SK-N-SH (cell line): ENCODE data around the gene TNFRSF18. TPM values are rescaled to one million over a fixed set of nuclear protein-coding genes. Genes with fewer than 3 reads are reported as not detected.

Experiments used
- CTCF ChIA-PET: fragments of 300-600, 350-600 bp; formaldehyde crosslinking; extraction: SDS; loops from one replicate; lab custom pipeline; 2021; lab: Yijun Ruan, JAX
- POLR2A ChIA-PET: fragments of 350-600 bp; sonication (Branson Sonifier 250); formaldehyde crosslinking; extraction: SDS; loops from one replicate; lab custom pipeline; 2020; ENCODE audit warnings: antibody characterized with exemption, inconsistent platforms; lab: Yijun Ruan, JAX
- DNase-seq: peaks from one replicate; pipeline ENCODE4 v3.0.0; 2012
- H2AFZ ChIP-seq: fragments of 200-600 bp; sonication (generic); 2 replicates; pipeline ENCODE4 v1.8.1; 2016; ENCODE audit warnings: antibody characterized with exemption, mild to moderate bottlenecking, low read depth
- H3F3A ChIP-seq: fragments of 200-600 bp; sonication (generic); replicated peaks from 2 replicates; pipeline ENCODE3; 2016; ENCODE audit warnings: antibody characterized with exemption, mild to moderate bottlenecking; ENCODE audit not compliant: insufficient read depth
- H3K27ac ChIP-seq, 2 experiments: fragments of 200-500 bp in 1 of 2; fragments of 200-600 bp in 1 of 2; sonication (Bioruptor generic) in 1 of 2; sonication (generic), shearing (Covaris generic) in 1 of 2; 2 replicates each; pipeline versions ENCODE4 v1.5.1 to v1.6.1; 2014 to 2016; ENCODE audit warnings: low read depth in 2 of 2, inconsistent platforms in 1 of 2, low read length in 1 of 2, mild to moderate bottlenecking in 1 of 2, mixed read lengths in 1 of 2
- H3K27me3 ChIP-seq: fragments of 200-600 bp; sonication (generic), shearing (Covaris generic); 2 replicates; pipeline ENCODE4 v1.6.1; 2016; ENCODE audit warnings: mixed run types; ENCODE audit not compliant: insufficient read depth
- H3K36me3 ChIP-seq, 2 experiments: fragments of 200-500 bp in 1 of 2; fragments of 200-600 bp in 1 of 2; sonication (Bioruptor generic) in 1 of 2; sonication (generic) in 1 of 2; replicated peaks in 1 of 2; 2 replicates each; pipeline versions ENCODE3 to v1.5.1; 2014 to 2016; ENCODE audit warnings: low read length in 1 of 2, mild to moderate bottlenecking in 1 of 2; ENCODE audit not compliant: insufficient read depth in 2 of 2, control insufficient read depth in 1 of 2
- H3K4me1 ChIP-seq, 2 experiments: fragments of 200-500 bp in 1 of 2; fragments of 200-600 bp in 1 of 2; sonication (Bioruptor generic) in 1 of 2; sonication (generic), shearing (Covaris generic) in 1 of 2; 2 replicates each; pipeline versions ENCODE4 v1.5.1 to v1.6.1; 2014 to 2016; ENCODE audit warnings: low read depth in 1 of 2, low read length in 1 of 2, mixed run types in 1 of 2; ENCODE audit not compliant: insufficient read depth in 2 of 2, control insufficient read depth in 1 of 2
- H3K4me2 ChIP-seq: fragments of 200-600 bp; sonication (generic), shearing (Covaris generic); 2 replicates; pipeline ENCODE4 v1.6.1; 2017; ENCODE audit warnings: mixed run types
- H3K4me3 ChIP-seq, 2 experiments: fragments of 200-500 bp in 1 of 2; fragments of 200-600 bp in 1 of 2; sonication (Bioruptor generic) in 1 of 2; sonication (generic), shearing (Covaris generic) in 1 of 2; 2 replicates each; pipeline versions ENCODE4 v1.5.1 to v1.8.1; 2014 to 2016; ENCODE audit warnings: low read depth in 2 of 2, inconsistent platforms in 1 of 2, low read length in 1 of 2, mild to moderate bottlenecking in 1 of 2, mixed read lengths in 1 of 2, moderate library complexity in 1 of 2
- H3K79me2 ChIP-seq: fragments of 200-600 bp; sonication (generic); 2 replicates; pipeline ENCODE4 v1.8.1; 2017; ENCODE audit warnings: mild to moderate bottlenecking; ENCODE audit not compliant: insufficient read depth
- H3K9ac ChIP-seq: fragments of 200-600 bp; sonication (generic); 2 replicates; pipeline ENCODE4 v1.6.1; 2017; ENCODE audit warnings: mixed run types
- H3K9me2 ChIP-seq: fragments of 200-600 bp; sonication (generic); 2 replicates; pipeline ENCODE4 v1.6.1; 2017; ENCODE audit warnings: mixed run types
- H3K9me3 ChIP-seq: fragments of 200-600 bp; sonication (generic); 2 replicates; pipeline ENCODE4 v1.6.1; 2017; ENCODE audit warnings: mixed run types, mild to moderate bottlenecking, moderate library complexity
- H4K20me1 ChIP-seq: fragments of 200-600 bp; sonication (generic); 2 replicates; pipeline ENCODE4 v1.6.1; 2017; ENCODE audit warnings: mild to moderate bottlenecking, mixed run types; ENCODE audit not compliant: insufficient read depth
- CHD2 ChIP-seq: fragments of 150-350 bp; IDR thresholded peaks from 2 replicates; pipeline ENCODE4 v1.6.1; 2018; ENCODE audit warnings: low read length; ENCODE audit not compliant: partially characterized antibody
- FOSL2 ChIP-seq: IDR thresholded peaks from 2 replicates; pipeline ENCODE4 v1.4.0; 2012; ENCODE audit warnings: low read depth, mild to moderate bottlenecking, moderate library complexity, borderline replicate concordance
- GABPA ChIP-seq: IDR thresholded peaks from 2 replicates; pipeline ENCODE4 v1.4.0; 2012; ENCODE audit warnings: low read depth, mild to moderate bottlenecking
- MEF2A ChIP-seq: IDR thresholded peaks from 2 replicates; pipeline ENCODE4 v1.4.0; 2012; ENCODE audit warnings: low read depth, borderline replicate concordance
- MXI1 ChIP-seq: IDR thresholded peaks from 2 replicates; pipeline ENCODE4 v1.6.1; 2012; ENCODE audit warnings: mild to moderate bottlenecking, low read depth, low read length, improper control_type of control experiment
- NFIC ChIP-seq: IDR thresholded peaks from 2 replicates; pipeline ENCODE4 v1.4.0; 2012; ENCODE audit warnings: borderline replicate concordance
- POLR2AphosphoS5 ChIP-seq: IDR thresholded peaks from 2 replicates; pipeline ENCODE4 v1.6.1; 2012; ENCODE audit warnings: low read depth, low read length
- RAD21 ChIP-seq: IDR thresholded peaks from 2 replicates; pipeline ENCODE4 v1.6.1; 2012; ENCODE audit warnings: mild to moderate bottlenecking, low read length
- RCOR1 ChIP-seq: fragments of 150-350 bp; IDR thresholded peaks from 2 replicates; pipeline ENCODE4 v1.6.1; 2017; ENCODE audit warnings: antibody characterized with exemption, low read length
- RFX5 ChIP-seq: IDR thresholded peaks from 2 replicates; pipeline ENCODE4 v1.6.1; 2012; ENCODE audit warnings: mild to moderate bottlenecking, improper control_type of control experiment, low read length
- RXRA ChIP-seq: IDR thresholded peaks from 2 replicates; pipeline ENCODE4 v1.4.0; 2012; ENCODE audit warnings: low read depth, mild to moderate bottlenecking, borderline replicate concordance
- SIN3A ChIP-seq: IDR thresholded peaks from 2 replicates; pipeline ENCODE4 v1.6.1; 2012; ENCODE audit warnings: low read depth, mild to moderate bottlenecking, low read length, moderate library complexity, borderline replicate concordance
- SMC3 ChIP-seq: IDR thresholded peaks from 2 replicates; pipeline ENCODE4 v1.6.1; 2012; ENCODE audit warnings: low read depth, low read length, improper control_type of control experiment
- TCF12 ChIP-seq: IDR thresholded peaks from 2 replicates; pipeline ENCODE4 v1.4.0; 2012
- WGBS: methylation state at CpG from one replicate; pipeline ENCODE4 v1.1.6; 2017; ENCODE audit warnings: low lambda C conversion rate; 5-methylcytosine and 5-hydroxymethylcytosine counted together
- polyA plus RNA-seq, 3 experiments: library from polyadenylated mRNA; depleted of rRNA; stranded (reverse); fragments of >200 nt; gene quantifications; 2 replicates each; pipeline ENCODE4 v1.2.3, GENCODE V29; 2012
- TF ChIP-seq, protein P1 (sequence below): IDR thresholded peaks from 2 replicates; pipeline ENCODE4 v1.4.0; 2012; ENCODE audit warnings: low read depth
- TF ChIP-seq, protein P2 (sequence below): IDR thresholded peaks from 2 replicates; pipeline ENCODE4; 2012

Gene TNFRSF18
- polyA plus RNA-seq, 1 of the 3 experiments (the other 2 are of a cell fraction), result 0.05 TPM

DNA sequence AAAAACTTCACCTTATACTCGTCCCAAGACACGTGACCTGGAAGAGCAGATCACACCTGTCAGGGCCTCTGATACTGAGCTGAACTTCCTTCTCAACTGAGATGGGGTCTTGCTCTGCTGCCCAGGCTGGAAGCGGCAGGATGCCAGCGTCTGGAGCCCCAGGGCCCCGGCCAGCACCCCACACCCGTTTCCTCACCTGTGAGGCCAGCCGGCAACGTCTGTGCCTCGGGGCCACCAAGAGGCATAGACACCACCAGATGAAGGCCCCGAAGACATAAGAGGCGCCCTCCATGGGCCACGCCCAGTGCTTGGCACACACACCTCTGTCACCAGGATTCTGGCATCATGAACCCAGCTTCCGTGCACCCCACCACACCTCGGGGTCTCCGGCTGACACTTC, 16.9 kb upstream of the TNFRSF18 start:
- peaks cover 18% of the 10 kb centered on the region; the same call in 1 of the 2 replicates for H3K79me2 ChIP-seq
- H3K27me3 ChIP-seq, result no peaks in the 10 kb centered on the region
- POLR2A ChIA-PET, result no interaction called here
- H2AFZ ChIP-seq, result no peak overlapping the region
- H3F3A ChIP-seq, result no peaks in the 10 kb centered on the region
- TF ChIP-seq CHD2, result no peak
- TF ChIP-seq, protein P1, sequence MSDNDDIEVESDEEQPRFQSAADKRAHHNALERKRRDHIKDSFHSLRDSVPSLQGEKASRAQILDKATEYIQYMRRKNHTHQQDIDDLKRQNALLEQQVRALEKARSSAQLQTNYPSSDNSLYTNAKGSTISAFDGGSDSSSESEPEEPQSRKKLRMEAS, result no peak
- TF ChIP-seq RCOR1, result no peak
- no peak for TF ChIP-seq TCF12
- TF ChIP-seq RXRA, result no peak
- TF ChIP-seq SMC3, result no peak
- TF ChIP-seq, all 33 proteins: peak for 0
- Histone ChIP-seq H4K20me1 (no peaks in the 10 kb centered on the region), H3K4me2 (no peak overlapping the region), H3K27ac (no peak overlapping the region), H3K4me3 (no peak overlapping the region), H3K36me3 (peaks cover 0 to 54% of the 10 kb centered on the region in 2 experiments), H3K9ac (no peak overlapping the region), H3K9me2 (no peaks in the 10 kb centered on the region), H3K9me3 (no peaks in the 10 kb centered on the region), H3K4me1 (no peaks in the 10 kb centered on the region)
- no peak for DNase-seq
- WGBS, result 98% methylated on average over 9 of the region's 15 CpGs
- CTCF ChIA-PET, result interaction anchor here (7.4 kb wide), 1 partner anchor 101 kb away, joined by 37 read pairs; no protein-coding TSS in a partner anchor

DNA sequence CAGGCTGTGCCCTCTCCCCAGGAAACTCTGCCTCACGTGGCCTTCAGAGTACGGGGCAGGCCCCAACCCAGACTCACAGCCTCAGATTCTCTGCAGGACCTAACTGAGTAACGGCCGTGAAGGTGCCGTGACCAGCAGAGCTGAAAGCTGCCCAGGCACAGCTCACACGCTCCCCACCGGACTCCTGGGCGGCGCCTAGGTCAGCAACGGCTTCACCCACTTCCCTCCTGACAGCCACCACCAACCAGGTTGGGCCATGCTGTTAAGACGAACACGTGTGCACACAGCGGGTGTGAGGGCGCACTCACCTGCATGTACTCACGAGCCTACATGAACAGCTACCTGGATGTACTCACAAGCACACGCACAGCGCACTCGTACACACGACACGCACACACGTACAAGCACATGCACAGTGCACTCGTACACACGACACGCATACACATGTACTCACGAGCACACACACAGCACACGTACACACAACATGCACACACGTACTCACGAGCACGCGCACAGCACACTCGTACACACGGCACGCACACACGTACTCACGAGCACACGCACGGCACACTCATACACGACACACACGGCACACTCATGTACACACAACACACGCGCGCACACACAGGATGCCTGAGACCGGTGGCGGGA, 16.3 kb upstream of the TNFRSF18 start:
- POLR2A ChIA-PET, result no interaction called here
- H3K4me2 ChIP-seq, result no peak overlapping the region
- no peaks in the 10 kb centered on the region for H3K9me3 ChIP-seq
- no peak overlapping the region for H3K9ac ChIP-seq
- no peaks in the 10 kb centered on the region for H3K4me1 ChIP-seq
- no peak for DNase-seq
- peaks cover 0 to 53% of the 10 kb centered on the region in 2 experiments for H3K36me3 ChIP-seq
- H4K20me1 ChIP-seq, result no peaks in the 10 kb centered on the region
- no peaks in the 10 kb centered on the region for H3F3A ChIP-seq
- WGBS, result 93% methylated on average over 34 of the region's 44 CpGs
- H3K79me2 ChIP-seq, result peaks cover 13% of the 10 kb centered on the region; the same call in 1 of the 2 replicates
- no peaks in the 10 kb centered on the region for H3K9me2 ChIP-seq
- no peak overlapping the region for H3K4me3 ChIP-seq
- H3K27me3 ChIP-seq, result no peaks in the 10 kb centered on the region
- H3K27ac ChIP-seq, result no peak overlapping the region
- no peak for TF ChIP-seq MXI1
- TF ChIP-seq, protein P2, sequence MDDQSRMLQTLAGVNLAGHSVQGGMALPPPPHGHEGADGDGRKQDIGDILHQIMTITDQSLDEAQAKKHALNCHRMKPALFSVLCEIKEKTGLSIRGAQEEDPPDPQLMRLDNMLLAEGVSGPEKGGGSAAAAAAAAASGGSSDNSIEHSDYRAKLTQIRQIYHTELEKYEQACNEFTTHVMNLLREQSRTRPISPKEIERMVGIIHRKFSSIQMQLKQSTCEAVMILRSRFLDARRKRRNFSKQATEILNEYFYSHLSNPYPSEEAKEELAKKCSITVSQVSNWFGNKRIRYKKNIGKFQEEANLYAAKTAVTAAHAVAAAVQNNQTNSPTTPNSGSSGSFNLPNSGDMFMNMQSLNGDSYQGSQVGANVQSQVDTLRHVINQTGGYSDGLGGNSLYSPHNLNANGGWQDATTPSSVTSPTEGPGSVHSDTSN, result no peak
- no peak for TF ChIP-seq NFIC
- no peak for TF ChIP-seq RXRA
- no peak overlapping the region for H2AFZ ChIP-seq
- CTCF ChIA-PET, result no interaction called here

DNA sequence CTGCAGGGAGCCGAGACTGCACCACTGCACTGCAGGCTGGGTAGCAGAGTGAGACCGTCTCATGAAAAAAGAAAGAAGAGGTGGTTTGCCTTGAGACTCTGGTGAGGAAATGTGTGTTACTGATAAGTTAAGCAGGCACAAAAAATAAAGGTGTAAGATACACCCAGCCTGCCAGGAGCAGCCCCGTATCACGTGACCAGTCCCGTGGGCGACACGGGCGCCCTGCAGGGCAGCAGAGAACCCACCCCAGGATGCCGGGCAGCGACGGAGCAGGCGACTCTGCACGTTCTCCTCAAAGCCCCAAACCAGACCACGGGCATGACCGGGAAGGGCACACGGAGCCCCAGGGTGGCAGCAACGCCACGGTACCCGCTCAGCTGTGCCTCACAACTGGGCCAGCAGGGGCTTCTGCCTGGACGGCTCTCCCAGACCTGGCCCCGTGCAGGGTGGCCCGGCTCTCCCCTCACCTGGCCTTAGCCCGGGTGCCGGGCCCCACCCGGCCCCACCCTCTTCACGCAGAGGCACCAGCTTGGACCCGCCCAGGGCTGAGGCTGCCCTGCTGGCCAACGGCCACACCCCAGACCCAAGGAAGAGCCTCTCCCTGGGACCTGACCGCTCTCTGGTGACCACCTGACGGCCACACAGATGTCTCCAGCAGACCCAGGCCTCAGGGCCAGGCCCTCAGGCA, 15.6 kb upstream of the TNFRSF18 start:
- no peaks in the 10 kb centered on the region for H3K9me3 ChIP-seq
- no peak overlapping the region for H3K4me2 ChIP-seq
- H3K79me2 ChIP-seq, result peaks cover 10% of the 10 kb centered on the region; the same call in 1 of the 2 replicates
- H3K36me3 ChIP-seq, result peaks cover 0 to 55% of the 10 kb centered on the region in 2 experiments
- CTCF ChIA-PET, result no interaction called here
- no peaks in the 10 kb centered on the region for H3F3A ChIP-seq
- H3K9ac ChIP-seq, result no peak overlapping the region
- H3K4me1 ChIP-seq, result no peaks in the 10 kb centered on the region
- no peak overlapping the region for H3K27ac ChIP-seq
- H3K4me3 ChIP-seq, result no peak overlapping the region
- TF ChIP-seq POLR2AphosphoS5 (no peak), RFX5 (no peak), GABPA (no peak), SIN3A (no peak), RAD21 (no peak), FOSL2 (no peak), MEF2A (no peak)
- TF ChIP-seq, all 33 proteins: peak for 0
- POLR2A ChIA-PET, result no interaction called here
- Histone ChIP-seq H4K20me1 (no peaks in the 10 kb centered on the region), H2AFZ (no peak overlapping the region), H3K27me3 (no peaks in the 10 kb centered on the region), H3K9me2 (no peaks in the 10 kb centered on the region)
- WGBS, result 97% methylated on average over 15 of the region's 30 CpGs
- DNase-seq, result no peak
